CD4-positive, alpha-beta T cell treated with Interleukin-15 for 4 hours (primary cell): ENCODE measurements around the gene GJC1.

Experiments used
- DNase-seq: peaks from one replicate; pipeline ENCODE4 v3.0.0-alpha.2; 2020; ENCODE audit warnings: low spot score

Gene GJC1

GRCh38 chr17:44798356-44798755, 31.7 kb downstream of the GJC1 start:
- no peak for DNase-seq

GRCh38 chr17:44797802-44798201, 32.3 kb downstream of the GJC1 start:
- no peak for DNase-seq

DNA sequence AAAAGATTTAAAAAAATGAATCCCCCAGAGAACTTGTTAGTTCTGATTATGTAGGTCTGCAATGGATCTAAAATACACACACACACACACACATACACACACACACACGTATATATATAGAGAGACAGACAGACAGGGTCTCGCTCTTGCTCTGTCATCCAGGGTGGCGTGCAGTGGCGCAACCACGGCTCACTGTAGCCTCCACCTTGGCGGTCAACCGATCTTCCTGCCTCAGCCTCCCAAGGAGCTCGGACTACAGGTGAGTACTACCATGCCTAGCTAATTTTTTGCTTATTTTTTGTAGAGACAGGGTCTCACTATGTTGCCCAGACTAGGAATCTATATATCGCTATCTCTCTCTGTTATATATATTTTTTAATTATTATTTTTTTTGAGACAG, 33.4 kb downstream of the GJC1 start:
- DNase-seq: no peak

DNA sequence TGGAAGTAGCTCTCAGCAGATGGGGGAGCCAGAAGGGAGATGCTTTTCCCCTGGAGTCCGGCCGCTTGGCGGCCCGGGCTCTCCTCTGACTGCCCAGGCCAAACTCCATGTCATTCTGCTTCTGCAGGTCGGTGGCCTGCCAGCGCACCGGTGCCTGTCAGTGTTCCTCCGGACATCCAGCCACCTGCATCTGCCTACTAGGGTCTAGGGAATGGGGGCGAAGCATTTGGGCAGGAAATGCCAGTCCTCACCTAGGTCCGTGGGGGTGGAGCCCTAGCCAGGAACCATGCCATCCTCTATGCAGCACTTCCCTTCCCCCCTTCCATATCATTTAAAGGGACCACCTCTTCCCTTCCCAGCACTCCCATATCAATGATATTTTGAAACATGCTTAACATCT, 34.2 kb downstream of the GJC1 start:
- DNase-seq: no peak

- DNase-seq: no peak
Observed at GRCh38 chr17:44795421-44795820, 34.7 kb downstream of the GJC1 start.

DNA sequence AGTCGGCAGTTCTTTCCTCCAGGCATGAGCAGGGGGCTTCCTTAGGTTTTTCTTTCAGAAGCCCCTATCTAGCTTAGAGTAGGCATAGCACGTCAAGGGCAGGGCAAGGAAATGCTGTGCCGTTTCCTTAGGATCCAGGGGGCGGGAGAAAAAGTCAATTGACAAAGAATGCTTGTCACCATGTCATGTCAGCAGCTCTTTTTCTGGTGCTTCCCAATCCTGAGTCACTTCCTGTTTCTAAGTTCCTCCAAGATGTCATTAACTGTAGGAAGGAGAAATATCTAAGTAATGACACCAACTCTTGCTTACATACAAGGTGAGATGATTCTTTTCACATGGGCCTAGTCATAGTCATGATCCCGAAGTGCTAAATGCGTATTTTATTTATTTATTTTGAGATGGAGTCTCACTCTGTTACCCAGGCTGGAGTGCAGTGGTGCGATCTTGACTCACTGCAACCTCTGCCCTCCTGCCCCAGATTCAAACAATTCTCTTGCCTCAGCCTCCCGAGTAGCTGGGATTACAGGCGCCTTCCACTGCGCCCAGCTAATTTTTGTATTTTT, 35.2 kb downstream of the GJC1 start:
- no peak for DNase-seq

GRCh38 chr17:44793885-44794842, 35.9 kb downstream of the GJC1 start:
- no peak for DNase-seq

DNA sequence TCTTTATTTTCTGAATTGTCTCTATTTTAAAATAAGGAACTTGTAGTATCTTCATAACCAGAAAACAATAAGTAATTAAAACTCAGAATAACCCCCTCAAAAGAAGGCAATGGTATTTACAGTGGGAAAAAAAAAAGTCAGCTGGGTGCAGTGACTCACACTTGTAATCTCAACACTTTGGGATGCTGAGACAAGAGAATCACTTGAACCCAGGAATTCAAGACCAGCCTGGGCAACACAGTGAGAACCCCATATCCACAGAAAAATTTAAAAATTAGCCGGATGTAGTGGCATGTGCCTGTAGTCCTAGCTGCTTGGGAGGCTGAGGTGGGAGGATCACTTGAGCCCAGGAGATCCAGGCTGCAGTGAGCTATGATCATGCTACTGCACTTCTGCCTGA, 37.8 kb downstream of the GJC1 start:
- no peak for DNase-seq

GRCh38 chr17:44788139-44788538, 41.9 kb downstream of the GJC1 start:
- DNase-seq: no peak

DNA sequence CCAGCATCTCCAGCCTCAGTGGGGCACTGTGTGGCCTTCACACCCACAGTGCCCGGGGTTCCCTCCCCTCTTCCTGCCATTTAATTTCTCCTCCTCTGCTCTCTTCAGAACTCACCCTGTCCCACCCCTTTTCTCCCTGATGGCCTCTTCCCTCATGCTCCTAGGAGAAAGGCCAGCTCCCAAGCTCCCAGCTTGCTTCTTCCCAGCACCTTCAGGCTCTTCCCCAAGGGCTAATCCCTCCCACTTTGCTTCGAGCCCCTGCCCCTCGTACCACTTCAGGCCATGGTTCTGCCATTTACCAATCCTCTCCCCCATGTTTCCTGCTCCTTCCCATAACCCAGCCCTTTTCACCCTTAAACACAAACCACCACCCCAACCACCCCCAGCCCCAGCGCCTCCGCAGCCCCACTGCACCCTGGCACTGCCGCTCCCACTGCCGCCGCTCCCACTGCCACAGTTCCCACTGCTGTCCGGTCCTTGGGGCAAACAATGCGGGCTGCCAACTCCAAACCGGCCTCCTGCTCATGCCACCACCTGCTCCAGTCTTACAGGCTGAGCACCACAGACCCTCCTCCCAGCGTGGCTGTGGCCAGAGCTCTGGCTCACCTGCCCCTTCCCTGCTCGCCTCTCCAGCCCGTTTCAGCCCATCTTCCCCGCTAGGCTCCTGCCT, 42.7 kb downstream of the GJC1 start:
- DNase-seq: no peak

DNA sequence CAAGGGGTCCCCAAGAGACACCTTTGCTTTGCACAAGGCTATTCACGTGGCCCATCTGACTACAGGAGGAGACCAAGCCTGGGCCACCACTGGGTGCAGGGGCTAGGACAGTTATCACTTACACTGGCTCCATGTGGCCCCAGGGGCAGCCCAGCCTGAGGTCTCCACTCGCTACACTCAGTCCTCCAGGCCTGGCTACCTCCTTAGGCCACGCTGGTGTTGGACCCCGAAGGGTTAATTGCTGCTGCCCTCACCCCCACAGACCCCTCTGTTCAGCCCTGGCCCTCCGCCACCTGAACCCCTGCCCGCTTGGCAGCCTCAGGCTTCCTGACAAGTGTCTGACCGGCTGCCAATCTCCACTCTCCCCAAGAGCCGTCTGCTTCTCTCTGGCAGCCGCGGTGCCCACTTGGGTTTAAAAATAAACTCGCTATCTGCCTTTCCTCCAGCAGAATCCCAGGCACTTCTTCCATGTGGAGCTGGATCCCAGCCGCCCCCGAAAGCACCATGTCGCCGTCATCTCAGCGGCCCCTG, 43.5 kb downstream of the GJC1 start:
- DNase-seq: no peak

DNA sequence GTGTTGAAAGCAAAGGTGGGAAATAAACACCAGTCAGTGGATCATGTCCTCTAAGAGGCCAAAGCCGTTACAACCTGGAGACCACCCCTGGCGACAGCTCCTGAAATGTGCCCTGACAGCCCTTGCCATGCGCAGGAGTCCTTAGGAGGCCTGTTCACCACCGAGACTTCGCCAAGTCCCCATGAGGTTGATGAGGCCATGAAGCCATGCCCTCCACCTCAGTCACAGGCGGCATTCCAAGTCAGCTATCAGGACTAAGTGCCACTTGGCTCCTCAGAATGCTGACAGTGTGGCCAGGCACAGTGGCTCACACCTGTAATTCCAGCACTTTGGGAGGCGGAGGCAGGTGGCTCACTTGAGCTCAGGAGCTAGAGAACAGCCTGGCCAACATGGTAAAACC, 44.2 kb downstream of the GJC1 start:
- DNase-seq: no peak

- DNase-seq: no peak
Observed at GRCh38 chr17:44782326-44782850, 47.7 kb downstream of the GJC1 start.

GRCh38 chr17:44781551-44782325, 48.3 kb downstream of the GJC1 start:
- DNase-seq: no peak

GRCh38 chr17:44780845-44781480, 49.1 kb downstream of the GJC1 start:
- DNase-seq: no peak

GRCh38 chr17:44780161-44780560, 49.9 kb downstream of the GJC1 start:
- no peak for DNase-seq

DNA sequence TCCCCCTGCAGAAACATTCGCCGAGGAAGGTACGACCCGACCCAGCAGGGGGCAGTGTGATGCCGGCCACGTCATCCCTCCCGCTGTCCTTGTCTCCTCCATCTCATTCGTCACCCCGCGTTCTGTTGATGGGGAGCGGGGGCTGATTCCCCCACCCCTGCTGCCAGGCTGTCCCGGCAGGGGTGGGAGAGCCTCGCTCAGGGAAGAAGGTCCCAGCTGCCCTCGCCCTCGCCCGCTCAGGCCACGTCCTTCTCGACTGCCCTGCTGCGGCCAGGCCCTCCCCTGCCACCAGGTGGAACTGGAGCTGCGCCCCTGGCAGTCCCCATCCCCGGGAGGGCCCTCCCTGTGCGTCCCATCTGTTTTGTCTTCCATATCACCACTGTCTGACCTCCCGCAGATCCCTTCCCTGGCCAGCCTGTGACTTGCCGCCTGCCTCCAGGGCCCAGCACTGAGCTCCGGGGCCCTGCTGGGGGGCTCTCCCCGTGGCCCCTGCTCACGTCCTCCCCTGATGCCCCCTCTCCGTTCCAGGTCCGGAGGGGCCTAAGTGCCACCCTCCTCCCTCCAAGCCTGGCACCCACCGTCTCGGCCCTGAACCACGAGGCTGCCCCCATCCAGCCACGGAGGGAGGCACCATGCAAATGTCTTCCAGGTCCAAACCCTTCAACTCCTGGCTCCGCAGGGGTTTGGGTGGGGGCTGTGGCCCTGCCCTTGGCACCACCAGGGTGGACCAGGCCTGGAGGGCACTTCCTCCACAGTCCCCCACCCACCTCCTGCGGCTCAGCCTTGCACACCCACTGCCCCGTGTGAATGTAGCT, 50.7 kb downstream of the GJC1 start:
- DNase-seq: peak; percentile 80

- no peak for DNase-seq
Observed at GRCh38 chr17:44778656-44779210, 51.4 kb downstream of the GJC1 start.

DNA sequence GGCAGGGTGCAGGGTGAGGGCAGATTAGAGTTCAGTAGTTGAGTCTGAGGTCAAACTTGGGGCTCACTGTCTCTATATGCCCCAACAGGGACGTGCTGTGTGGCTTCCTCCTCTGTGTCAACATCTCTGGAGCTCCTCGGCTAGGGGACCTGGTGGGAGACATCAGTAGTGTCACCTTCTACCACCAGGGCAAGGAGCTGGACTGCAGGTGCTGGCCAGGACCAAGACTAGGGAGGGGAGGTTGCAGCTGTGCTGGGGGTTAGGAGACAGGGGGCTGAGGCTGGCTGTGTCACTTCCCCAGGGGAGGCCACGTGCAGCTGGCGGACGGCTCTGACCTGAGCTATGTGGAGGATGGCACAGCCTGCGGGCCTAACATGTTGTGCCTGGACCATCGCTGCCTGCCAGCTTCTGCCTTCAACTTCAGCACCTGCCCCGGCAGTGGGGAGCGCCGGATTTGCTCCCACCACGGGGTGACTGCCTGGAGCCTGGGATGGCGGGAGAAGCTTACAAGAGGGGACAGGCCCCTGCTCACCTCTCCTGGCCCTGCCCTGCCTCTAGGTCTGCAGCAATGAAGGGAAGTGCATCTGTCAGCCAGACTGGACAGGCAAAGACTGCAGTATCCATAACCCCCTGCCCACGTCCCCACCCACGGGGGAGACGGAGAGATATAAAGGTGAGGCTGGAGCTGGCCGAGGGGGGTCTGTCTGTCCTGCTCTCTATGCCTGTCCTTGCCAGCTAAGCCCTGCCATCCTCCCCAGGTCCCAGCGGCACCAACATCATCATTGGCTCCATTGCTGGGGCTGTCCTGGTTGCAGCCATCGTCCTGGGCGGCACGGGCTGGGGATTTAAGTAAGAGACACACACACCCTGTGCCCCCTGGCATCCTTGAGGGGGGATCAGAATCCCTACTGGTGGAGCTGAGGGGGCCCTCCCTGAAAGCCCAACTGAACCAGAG, 52.4 kb downstream of the GJC1 start:
- no peak for DNase-seq
